K562 (cell line): ENCODE results near the gene HPGDS. TPM values are rescaled to one million over a fixed set of nuclear protein-coding genes. Genes with fewer than 3 reads are reported as not detected.
A peak's percentile ranks its signal among the peaks of the same experiment; 100 is the strongest.

Source experiments
- ATAC-seq: fragments of 200-7000 bp; cut with Tn5 transposase; 3 replicates; pipeline ENCODE4 v1.9.1; 2020; ENCODE audit warnings: moderate library complexity
- BruUV-seq: library from RNA; stranded (reverse); fragments of 400-500 nt; replicated peaks from 2 replicates; lab custom pipeline; 2021; lab: Mats Ljungman, UMichigan
- CTCF ChIA-PET: fragments of 300-600 bp; formaldehyde crosslinking; extraction: SDS; loops from one replicate; lab custom pipeline; 2021; ENCODE audit warnings: low intra/inter-chr PET ratio; lab: Yijun Ruan, JAX
- POLR2A ChIA-PET: fragments of 300-600, 350-650 bp; sonication (Branson Sonifier 250); formaldehyde crosslinking; extraction: SDS; loops from one replicate; lab custom pipeline; 2021; ENCODE audit warnings: antibody characterized with exemption, inconsistent platforms; lab: Yijun Ruan, JAX
- DNase-seq, 4 experiments: peaks; one replicate each; pipeline versions ENCODE4 v3.0.0 to v3.0.0-alpha.2; 2011 to 2018; ENCODE audit warnings: low spot score in 3 of 4, mixed read lengths in 3 of 4; ENCODE audit errors: extremely low read depth in 1 of 4
- FAIRE-seq: peaks from 2 replicates; lab custom pipeline; 2011; peaks lifted over from hg19 to GRCh38; lab: Jason Lieb, UNC
- H2AFZ ChIP-seq: 2 replicates; pipeline ENCODE4 v1.6.0; 2011; ENCODE audit warnings: low read depth, low read length, control low read depth, inconsistent platforms
- H3K27ac ChIP-seq: fragments of 200-600 bp; 3 replicates; pipeline ENCODE4 v1.8.0; 2011; ENCODE audit warnings: low read depth, mild to moderate bottlenecking, control low read depth, inconsistent platforms, low read length, moderate library complexity, mixed read lengths; ENCODE audit errors: extremely low read depth
- H3K27me3 ChIP-seq, 2 experiments: fragments of 300-600 bp in 1 of 2; 2 replicates in 1 of 2; 3 replicates in 1 of 2; pipeline versions ENCODE4 v1.6.0 to v1.8.0; 2011; ENCODE audit warnings: inconsistent platforms in 2 of 2, low read length in 2 of 2, mild to moderate bottlenecking in 1 of 2, mixed read lengths in 1 of 2, moderate library complexity in 1 of 2; ENCODE audit not compliant: control insufficient read depth in 2 of 2, insufficient read depth in 2 of 2
- H3K36me3 ChIP-seq: fragments of 300-600 bp; 3 replicates; pipeline ENCODE4 v1.8.0; 2011; ENCODE audit warnings: mild to moderate bottlenecking, low read length, inconsistent platforms; ENCODE audit not compliant: control insufficient read depth, insufficient read depth
- H3K4me1 ChIP-seq, 2 experiments: fragments of 200-600 bp in 1 of 2; replicated peaks in 1 of 2; 2 replicates in 1 of 2; 3 replicates in 1 of 2; pipeline versions ENCODE4 v1.5.1 to v1.8.0; 2011; ENCODE audit warnings: inconsistent platforms in 2 of 2, low read length in 2 of 2, mild to moderate bottlenecking in 1 of 2, mixed read lengths in 1 of 2, moderate library complexity in 1 of 2; ENCODE audit not compliant: control insufficient read depth in 2 of 2, insufficient read depth in 2 of 2
- H3K4me2 ChIP-seq: 2 replicates; pipeline ENCODE4 v1.6.1; 2011; ENCODE audit warnings: low read length, control low read depth, inconsistent platforms, mixed read lengths; ENCODE audit not compliant: insufficient read depth
- H3K4me3 ChIP-seq: fragments of 200-600 bp; sonication (generic), shearing (Covaris generic); 2 replicates; pipeline ENCODE4 v1.5.1; 2016; ENCODE audit warnings: control low read depth, inconsistent platforms
- H3K79me2 ChIP-seq: fragments of 200-600 bp; 3 replicates; pipeline ENCODE4 v1.8.0; 2011; ENCODE audit warnings: low read length, inconsistent platforms; ENCODE audit not compliant: control insufficient read depth, insufficient read depth
- H3K9ac ChIP-seq, 2 experiments: 2 replicates each; pipeline versions ENCODE4 v1.6.0 to v1.6.1; 2011; ENCODE audit warnings: low read depth in 2 of 2, low read length in 2 of 2, control low read depth in 1 of 2, inconsistent platforms in 1 of 2, mild to moderate bottlenecking in 1 of 2, mixed read lengths in 1 of 2; ENCODE audit not compliant: insufficient read depth in 1 of 2
- H3K9me1 ChIP-seq: one replicate; pipeline ENCODE4 v1.6.0; 2011; ENCODE audit warnings: inconsistent platforms, mild to moderate bottlenecking, low read length, moderate library complexity; ENCODE audit not compliant: control insufficient read depth, insufficient read depth
- H3K9me3 ChIP-seq: replicated peaks from 2 replicates; pipeline ENCODE4 v1.5.1; 2011; ENCODE audit warnings: low read depth, low read length, inconsistent platforms; ENCODE audit not compliant: control insufficient read depth, insufficient read depth
- H4K20me1 ChIP-seq: replicated peaks from 2 replicates; pipeline ENCODE4 v1.6.1; 2011; ENCODE audit warnings: low read length, inconsistent platforms, mixed read lengths; ENCODE audit not compliant: control insufficient read depth, insufficient read depth
- BCOR ChIP-seq: fragments of 450-650 bp; IDR thresholded peaks from 2 replicates; pipeline ENCODE4 v1.6.1; 2016
- CEBPB ChIP-seq: fragments of 450-650 bp; IDR thresholded peaks from 2 replicates; pipeline ENCODE4 v1.6.1; 2016; ENCODE audit warnings: missing genetic modification characterization, missing compliant biosample characterization
- CEBPG ChIP-seq, 3 experiments: fragments of 200-800 bp in 1 of 3; sonication (Bioruptor generic) in 1 of 3; sonication (generic) in 1 of 3; formaldehyde crosslinking in 1 of 3; IDR thresholded peaks in 2 of 3; conservative IDR thresholded peaks in 1 of 3; 2 replicates each; pipeline versions ENCODE4 v1.6.1 to v1.8.0; 2016 to 2022; ENCODE audit warnings: missing compliant biosample characterization in 2 of 3, missing genetic modification characterization in 2 of 3, mild to moderate bottlenecking in 1 of 3, missing genetic modification reagents in 1 of 3
- ETV5 ChIP-seq: sonication (generic); formaldehyde crosslinking; IDR thresholded peaks from 2 replicates; pipeline ENCODE4 v1.4.0; 2020; ENCODE audit warnings: low read depth, mild to moderate bottlenecking, missing genetic modification reagents
- SIN3A ChIP-seq, 2 experiments: fragments of 150-350 bp in 1 of 2; IDR thresholded peaks; 2 replicates each; pipeline ENCODE4 v1.6.1; 2011 to 2016; ENCODE audit warnings: borderline replicate concordance in 2 of 2, low read depth in 2 of 2, low read length in 2 of 2, mild to moderate bottlenecking in 2 of 2, moderate library complexity in 2 of 2; ENCODE audit not compliant: control insufficient read depth in 1 of 2
- STAT5A ChIP-seq: IDR thresholded peaks from 2 replicates; pipeline ENCODE4 v1.6.1; 2012; ENCODE audit warnings: low read length, inconsistent platforms, borderline replicate concordance
- WGBS: fragments of 100-300 bp; shearing (Covaris generic); methylation state at CpG from one replicate; pipeline ENCODE4 v1.1.6; 2016; ENCODE audit warnings: low coverage, mixed read lengths; ENCODE audit not compliant: insufficient coverage; ENCODE audit errors: missing lambda C conversion rate; 5-methylcytosine and 5-hydroxymethylcytosine counted together
- in situ Hi-C: fragments of 300-500 bp; cut with MboI; formaldehyde crosslinking; loops from 4 replicates; pipeline ENCODE4 v1.15.0; 2018; ENCODE audit warnings: inconsistent platforms, mixed read lengths
- intact Hi-C: fragments of 100-400 bp; cut with micrococcal nuclease; formaldehyde crosslinking; loops from 2 replicates; pipeline ENCODE4 v1.14.2; 2022
- polyA plus RNA-seq, 8 experiments: library from polyadenylated mRNA; depleted of rRNA in 4 of 8; stranded (reverse) in 5 of 8; unstranded in 3 of 8; fragments of >200 nt; fragmentation: Nextera tagmentation in 2 of 8; fragmentation: Illumina TruSeq in 1 of 8; extraction: Ambion mirVana in 2 of 8; extraction: Trizol in 1 of 8; gene quantifications; 2 replicates each; pipeline versions ENCODE4 v1.2.1 to v1.2.3, GENCODE V29; 2011 to 2014; ENCODE audit warnings: inconsistent platforms in 1 of 8, missing spikeins in 1 of 8
- total RNA-seq, 7 experiments: library from RNA; depleted of rRNA in 6 of 7; stranded (reverse); fragments of >200 nt in 6 of 7; fragmentation: Illumina TruSeq in 2 of 7; extraction: Trizol in 2 of 7; gene quantifications; 2 replicates each; pipeline versions ENCODE4 v1.2.1 to v1.2.3, GENCODE V29; 2011 to 2021; ENCODE audit warnings: low replicate concordance in 1 of 7

Gene HPGDS
- total and polyA plus RNA-seq, 9 of the 15 experiments (the other 6 are each of a cell fraction or from before 2014, with no cell fraction given), result 0.07 to 0.36 (median 0.14) TPM; not detected in 4

GRCh38 chr4:94354474-94354896 lies 11.8 kb upstream of the HPGDS start:
- Histone ChIP-seq H3K27me3 (no peaks in the 10 kb centered on the region), H3K4me1 (peaks cover 0 to 9% of the 10 kb centered on the region in 2 experiments; a peak in 1 of 5 replicates), H3K79me2 (no peaks in the 10 kb centered on the region), H3K27ac (no peak overlapping the region), H4K20me1 (no peaks in the 10 kb centered on the region), H3K4me3 (no peak overlapping the region), H3K9ac (no peak overlapping the region), H3K9me1 (no peaks in the 10 kb centered on the region), H2AFZ (no peak overlapping the region), H3K36me3 (no peaks in the 10 kb centered on the region), H3K9me3 (no peaks in the 10 kb centered on the region), H3K4me2 (no peak overlapping the region)
- no peak for DNase-seq
- 60% methylated on average over 5 of the region's 6 CpGs for WGBS
- BruUV-seq, result no TSS peak
- TF ChIP-seq STAT5A, result no peak
- TF ChIP-seq ETV5 (CRISPR knock-in tag), result no peak
- TF ChIP-seq BCOR, result no peak
- TF ChIP-seq CEBPB (tag), result peak; percentile 47; the same call in 1 of the 2 replicates
- FAIRE-seq, result no peak
- POLR2A ChIA-PET, result no interaction called here
- intact Hi-C loops (no loop called here), in situ Hi-C loops (no loop called here)
- CTCF ChIA-PET, result no interaction called here
- ATAC-seq, result peak; percentile 41; the same call in 2 of the 3 replicates

- ChIA-PET CTCF (no interaction called here), POLR2A (no interaction called here)
- no TSS peak for BruUV-seq
- Histone ChIP-seq H3K9ac (no peak overlapping the region), H3K9me1 (no peaks in the 10 kb centered on the region), H3K4me3 (no peak overlapping the region), H3K4me1 (peaks cover 0 to 16% of the 10 kb centered on the region in 2 experiments; a peak in 1 of 5 replicates), H3K79me2 (no peaks in the 10 kb centered on the region), H3K27me3 (no peaks in the 10 kb centered on the region), H3K36me3 (no peaks in the 10 kb centered on the region), H2AFZ (no peak overlapping the region), H3K9me3 (no peaks in the 10 kb centered on the region), H3K27ac (no peak overlapping the region), H3K4me2 (no peak overlapping the region), H4K20me1 (no peaks in the 10 kb centered on the region)
- FAIRE-seq, result no peak
- 85% methylated on average over 2 of the region's 2 CpGs for WGBS
- intact Hi-C loops, result no loop called here
- in situ Hi-C loops, result no loop called here
- ATAC-seq, result no peak
- no peak for DNase-seq
- TF ChIP-seq CEBPG (CRISPR knock-in tag; IDR thresholded peaks at IDR 0.05) (no peak), CEBPG (tag; conservative IDR thresholded peaks at IDR 0.05 in 1 of 2, IDR thresholded peaks at IDR 0.05 in 1 of 2) (0 out of 4 replicates have a peak, but pooled peaks of 1 of the 2 experiments have one; percentile 24), SIN3A (IDR thresholded peaks at IDR 0.05; ENCODE audit: borderline replicate concordance in 2 of 2, control insufficient read depth in 1 of 2, low read depth in 2 of 2, low read length in 2 of 2) (no peak)
Measured at GRCh38 chr4:94352996-94353395, 10.4 kb upstream of the HPGDS start.
